ENCODE data around the gene ABI3.

Gene ABI3

GRCh38 chr17:49196520-49196919, 14.0 kb upstream of the ABI3 start:
- no peak for DNase-seq (ENCODE audit: low read depth, low spot score)
- no peak overlapping the region for H3K27ac ChIP-seq

GRCh38 chr17:49197346-49197998, 13.0 kb upstream of the ABI3 start:
- peak overlapping the region; percentile 26 for H3K27ac ChIP-seq
- DNase-seq (ENCODE audit: low read depth, low spot score) = no peak

- no peak for DNase-seq (ENCODE audit: low read depth, low spot score)
- H3K27ac ChIP-seq = peak overlapping the region; percentile 26
These were observed 12.3 kb upstream of the ABI3 start for GRCh38 chr17:49198211-49198610.

- no peak for DNase-seq (ENCODE audit: low read depth, low spot score)
- H3K27ac ChIP-seq = no peak overlapping the region
These were observed 10.0 kb upstream of the ABI3 start for GRCh38 chr17:49200423-49201083.

GRCh38 chr17:49201481-49201927, 9.0 kb upstream of the ABI3 start:
- H3K27ac ChIP-seq = no peak overlapping the region
- DNase-seq (ENCODE audit: low read depth, low spot score) = no peak

GRCh38 chr17:49203796-49204195, 6.7 kb upstream of the ABI3 start:
- H3K27ac ChIP-seq = no peak overlapping the region
- DNase-seq (ENCODE audit: low read depth, low spot score) = no peak

- H3K27ac ChIP-seq = no peak overlapping the region
- no peak for DNase-seq (ENCODE audit: low read depth, low spot score)
These were observed 6.0 kb upstream of the ABI3 start for GRCh38 chr17:49204516-49204915.

- no peak overlapping the region for H3K27ac ChIP-seq
These were observed 1.4 kb upstream of the ABI3 start for GRCh38 chr17:49209061-49209571.

GRCh38 chr17:49213399-49213798, 2.9 kb downstream of the ABI3 start:
- DNase-seq (ENCODE audit: low read depth, low spot score) = no peak
- H3K27ac ChIP-seq = no peak overlapping the region

More at GRCh38 chr17:49209061-49209571, 1.4 kb upstream of the ABI3 start:
- DNase-seq (ENCODE audit: low read depth, low spot score) = no peak

- DNase-seq (ENCODE audit: low read depth, low spot score) = no peak
- no peak overlapping the region for H3K27ac ChIP-seq
These were observed 3.3 kb downstream of the ABI3 start for GRCh38 chr17:49213847-49214246.

GRCh38 chr17:49214676-49215360, 4.3 kb downstream of the ABI3 start:
- DNase-seq (ENCODE audit: low read depth, low spot score) = no peak
- H3K27ac ChIP-seq = no peak overlapping the region

GRCh38 chr17:49216482-49216881, 6.0 kb downstream of the ABI3 start:
- no peak overlapping the region for H3K27ac ChIP-seq
- DNase-seq (ENCODE audit: low read depth, low spot score) = no peak

GRCh38 chr17:49216953-49217650, 6.6 kb downstream of the ABI3 start:
- no peak overlapping the region for H3K27ac ChIP-seq
- no peak for DNase-seq (ENCODE audit: low read depth, low spot score)

GRCh38 chr17:49217651-49218413, 7.3 kb downstream of the ABI3 start:
- no peak overlapping the region for H3K27ac ChIP-seq
- DNase-seq (ENCODE audit: low read depth, low spot score) = no peak

- H3K27ac ChIP-seq = no peak overlapping the region
- DNase-seq (ENCODE audit: low read depth, low spot score) = no peak
These were observed 8.7 kb downstream of the ABI3 start for GRCh38 chr17:49218941-49219913.

GRCh38 chr17:49219987-49220386, 9.5 kb downstream of the ABI3 start:
- H3K27ac ChIP-seq = no peak overlapping the region
- no peak for DNase-seq (ENCODE audit: low read depth, low spot score)

GRCh38 chr17:49223168-49223516, 12.6 kb downstream of the ABI3 start:
- no peak overlapping the region for H3K27ac ChIP-seq
- DNase-seq (ENCODE audit: low read depth, low spot score) = no peak

GRCh38 chr17:49223517-49224197, 13.2 kb downstream of the ABI3 start:
- no peak overlapping the region for H3K27ac ChIP-seq
- DNase-seq (ENCODE audit: low read depth, low spot score) = no peak

Data from epithelial cell of prostate (primary cell).